Measurements from ENCODE around the gene ZSWIM6. TPM values are rescaled to one million over a fixed set of nuclear protein-coding genes. Genes with fewer than 3 reads are reported as not detected.

ZSWIM6 gene
- total and polyA plus RNA-seq, 2 of the 4 experiments (the other 2 are of a cell fraction) = 10.8 to 14.1 TPM

DNA sequence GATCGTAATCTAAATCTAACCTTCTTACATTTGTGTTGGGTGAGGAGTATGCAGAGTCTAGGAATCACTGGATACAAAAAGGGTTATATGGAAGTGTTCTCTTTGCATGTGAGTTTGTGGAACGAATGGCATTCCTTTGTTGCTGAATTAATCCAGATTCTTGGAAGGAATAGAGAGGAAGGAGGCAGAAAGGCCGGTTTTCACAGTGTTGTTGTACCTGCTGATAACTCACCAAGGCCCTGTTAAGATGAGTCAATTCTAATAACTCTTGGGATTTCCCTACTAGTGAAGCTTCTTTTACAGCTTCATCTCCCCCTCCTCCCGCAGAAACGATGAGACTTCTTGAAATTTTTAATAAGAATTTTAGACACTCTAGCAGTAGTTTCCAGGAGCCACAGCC is 84.0 kb downstream of the ZSWIM6 start:
- no peak overlapping the region for H2AFZ ChIP-seq (replicated peaks; ENCODE audit: low read length, poor library complexity)

More for the DNA sequence above, 84.0 kb downstream of the ZSWIM6 start:
- Histone ChIP-seq H4K5ac (ENCODE audit: low read depth, low read length) (no peak overlapping the region), H2BK120ac (ENCODE audit: low read depth, low read length) (no peak overlapping the region), H2AK9ac (replicated peaks; ENCODE audit: low read depth, low read length, poor library complexity) (no peak overlapping the region), H3K9ac (ENCODE audit: low read depth, low read length) (no peak overlapping the region; the same call in 1 of the 2 replicates), H3K56ac (ENCODE audit: extremely low read depth, insufficient read depth, low read length) (no peak overlapping the region), H3K36me3 (ENCODE audit: control insufficient read depth, insufficient read depth, low read length) (no peaks in the 10 kb centered on the region), H3K9me3 (ENCODE audit: control insufficient read depth, insufficient read depth, low read length) (no peaks in the 10 kb centered on the region), H3K18ac (ENCODE audit: low read depth, low read length) (no peak overlapping the region), H2BK5ac (ENCODE audit: low read depth, low read length, poor library complexity, severe bottlenecking) (no peak overlapping the region), H4K8ac (ENCODE audit: low read depth in 2 of 2, low read length in 2 of 2) (no peak overlapping the region), H3K23ac (ENCODE audit: low read depth, low read length) (peak overlapping the region; percentile 20; the same call in 1 of the 2 replicates), H3K14ac (replicated peaks; ENCODE audit: low read depth, low read length) (no peak overlapping the region), H3K9me1 (ENCODE audit: insufficient read depth, low read length) (peaks cover 6% of the 10 kb centered on the region; the same call in 1 of the 2 replicates), H2AK5ac (ENCODE audit: low read depth, low read length) (no peak overlapping the region), H3K4me2 (ENCODE audit: low read depth, low read length) (no peak overlapping the region), H4K20me1 (ENCODE audit: insufficient read depth, low read length) (peaks cover 65% of the 10 kb centered on the region), H3K27me3 (ENCODE audit: control insufficient read depth, insufficient read depth, low read length) (no peaks in the 10 kb centered on the region), H3K4me3 (ENCODE audit: insufficient read depth, low read depth, low read length) (no peak overlapping the region), H3K4ac (ENCODE audit: low read depth, low read length) (no peak overlapping the region), H3K27ac (ENCODE audit: insufficient read depth, low read length) (no peak overlapping the region), H3K79me1 (ENCODE audit: low read depth in 1 of 2, low read length in 2 of 2) (peaks cover 15 to 71% of the 10 kb centered on the region in 2 experiments; a peak in 3 of 4 replicates), H4K91ac (ENCODE audit: insufficient read depth, low read depth, low read length) (no peak overlapping the region), H3K4me1 (ENCODE audit: control insufficient read depth, insufficient read depth, low read length) (peaks cover 10% of the 10 kb centered on the region), H2BK15ac (ENCODE audit: low read depth, low read length) (no peak overlapping the region), H2BK20ac (ENCODE audit: low read depth, low read length) (no peak overlapping the region)
- ChIA-PET POLR2A (ENCODE audit: unreplicated experiment) (no interaction called here), CTCF (no interaction called here)
- dilution Hi-C loops (cut with HindIII; ENCODE audit: low sequenced_read_pairs, unreplicated experiment) (no loop called here), intact Hi-C loops (cut with micrococcal nuclease) (no loop called here), in situ Hi-C loops (cut with MboI; ENCODE audit: low sequenced_read_pairs) (no loop called here)
- DNase-seq (peak; percentile 42), ATAC-seq (ENCODE audit: low read depth) (peak; percentile 21; the same call in 1 of the 2 replicates)
- TF ChIP-seq RFX5 (IDR thresholded peaks at IDR 0.05; ENCODE audit: low read depth, low read length) (no peak), POLR2A (IDR thresholded peaks at IDR 0.05; ENCODE audit: low read depth, low read length) (no peak), NFE2L2 (IDR thresholded peaks at IDR 0.05; ENCODE audit: low read depth, low read length) (no peak), FOS (IDR thresholded peaks at IDR 0.05; ENCODE audit: low read depth, low read length) (no peak), RCOR1 (IDR thresholded peaks at IDR 0.05; ENCODE audit: insufficient replicate concordance, low read length) (no peak), SMC3 (IDR thresholded peaks at IDR 0.05; ENCODE audit: low read depth, low read length) (no peak), BHLHE40 (IDR thresholded peaks at IDR 0.05; ENCODE audit: low read depth, low read length) (no peak), MXI1 (IDR thresholded peaks at IDR 0.05; ENCODE audit: borderline replicate concordance, low read depth, low read length) (no peak), RAD21 (IDR thresholded peaks at IDR 0.05; ENCODE audit: low read length) (no peak), MAZ (IDR thresholded peaks at IDR 0.05; ENCODE audit: borderline replicate concordance, low read depth, low read length) (no peak)
- TF ChIP-seq, protein P1, sequence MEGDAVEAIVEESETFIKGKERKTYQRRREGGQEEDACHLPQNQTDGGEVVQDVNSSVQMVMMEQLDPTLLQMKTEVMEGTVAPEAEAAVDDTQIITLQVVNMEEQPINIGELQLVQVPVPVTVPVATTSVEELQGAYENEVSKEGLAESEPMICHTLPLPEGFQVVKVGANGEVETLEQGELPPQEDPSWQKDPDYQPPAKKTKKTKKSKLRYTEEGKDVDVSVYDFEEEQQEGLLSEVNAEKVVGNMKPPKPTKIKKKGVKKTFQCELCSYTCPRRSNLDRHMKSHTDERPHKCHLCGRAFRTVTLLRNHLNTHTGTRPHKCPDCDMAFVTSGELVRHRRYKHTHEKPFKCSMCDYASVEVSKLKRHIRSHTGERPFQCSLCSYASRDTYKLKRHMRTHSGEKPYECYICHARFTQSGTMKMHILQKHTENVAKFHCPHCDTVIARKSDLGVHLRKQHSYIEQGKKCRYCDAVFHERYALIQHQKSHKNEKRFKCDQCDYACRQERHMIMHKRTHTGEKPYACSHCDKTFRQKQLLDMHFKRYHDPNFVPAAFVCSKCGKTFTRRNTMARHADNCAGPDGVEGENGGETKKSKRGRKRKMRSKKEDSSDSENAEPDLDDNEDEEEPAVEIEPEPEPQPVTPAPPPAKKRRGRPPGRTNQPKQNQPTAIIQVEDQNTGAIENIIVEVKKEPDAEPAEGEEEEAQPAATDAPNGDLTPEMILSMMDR (conservative IDR thresholded peaks at IDR 0.05; ENCODE audit: low read depth, low read length) = no peak
- TF ChIP-seq, protein P2, sequence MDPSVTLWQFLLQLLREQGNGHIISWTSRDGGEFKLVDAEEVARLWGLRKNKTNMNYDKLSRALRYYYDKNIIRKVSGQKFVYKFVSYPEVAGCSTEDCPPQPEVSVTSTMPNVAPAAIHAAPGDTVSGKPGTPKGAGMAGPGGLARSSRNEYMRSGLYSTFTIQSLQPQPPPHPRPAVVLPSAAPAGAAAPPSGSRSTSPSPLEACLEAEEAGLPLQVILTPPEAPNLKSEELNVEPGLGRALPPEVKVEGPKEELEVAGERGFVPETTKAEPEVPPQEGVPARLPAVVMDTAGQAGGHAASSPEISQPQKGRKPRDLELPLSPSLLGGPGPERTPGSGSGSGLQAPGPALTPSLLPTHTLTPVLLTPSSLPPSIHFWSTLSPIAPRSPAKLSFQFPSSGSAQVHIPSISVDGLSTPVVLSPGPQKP (IDR thresholded peaks at IDR 0.05; ENCODE audit: borderline replicate concordance, low read depth, low read length) = no peak
- WGBS, 2 experiments (ENCODE audit: extremely low coverage in 2 of 2, insufficient read length in 1 of 2) = no CpG with 5 or more reads among the region's 5 CpGs
- BruUV-seq (replicated peaks) = no TSS peak
